IMR-90 (cell line): ENCODE results near the gene DERA.

Experiments used
- CTCF ChIP-seq: conservative IDR thresholded peaks from 2 replicates; pipeline ENCODE4 v1.5.1; 2012; ENCODE audit warnings: mild to moderate bottlenecking, low read depth, low read length, improper control_type of control experiment
- FOS ChIP-seq: fragments of 150-350 bp; IDR thresholded peaks from 2 replicates; pipeline ENCODE4 v1.6.1; 2016; ENCODE audit warnings: low read depth, low read length
- MAFK ChIP-seq: IDR thresholded peaks from 2 replicates; pipeline ENCODE4 v1.6.1; 2012; ENCODE audit warnings: low read depth, low read length, improper control_type of control experiment
- MAZ ChIP-seq: IDR thresholded peaks from 2 replicates; pipeline ENCODE4 v1.6.1; 2012; ENCODE audit warnings: low read depth, mild to moderate bottlenecking, low read length, improper control_type of control experiment, moderate library complexity, borderline replicate concordance
- MXI1 ChIP-seq: IDR thresholded peaks from 2 replicates; pipeline ENCODE4 v1.6.1; 2012; ENCODE audit warnings: low read depth, mild to moderate bottlenecking, low read length, moderate library complexity, borderline replicate concordance
- POLR2A ChIP-seq: IDR thresholded peaks from 2 replicates; pipeline ENCODE4 v1.6.1; 2012; ENCODE audit warnings: mild to moderate bottlenecking, low read depth, low read length
- RAD21 ChIP-seq: IDR thresholded peaks from 2 replicates; pipeline ENCODE4 v1.6.1; 2012; ENCODE audit warnings: low read length, improper control_type of control experiment
- RCOR1 ChIP-seq: IDR thresholded peaks from 2 replicates; pipeline ENCODE4 v1.6.1; 2012; ENCODE audit warnings: mild to moderate bottlenecking, low read length, improper control_type of control experiment; ENCODE audit not compliant: insufficient replicate concordance
- RFX5 ChIP-seq: IDR thresholded peaks from 2 replicates; pipeline ENCODE4 v1.8.0; 2012; ENCODE audit warnings: low read depth, mild to moderate bottlenecking, low read length, moderate library complexity
- SMC3 ChIP-seq: fragments of 150-350 bp; IDR thresholded peaks from 2 replicates; pipeline ENCODE4 v1.6.1; 2016; ENCODE audit warnings: low read depth, mild to moderate bottlenecking, antibody characterized with exemption, low read length, moderate library complexity

- TF ChIP-seq MAFK, result no peak
- TF ChIP-seq POLR2A, result no peak
- TF ChIP-seq CTCF, result no peak
- TF ChIP-seq RCOR1, result no peak
- no peak for TF ChIP-seq MAZ
- TF ChIP-seq MXI1, result no peak
- no peak for TF ChIP-seq FOS
- TF ChIP-seq SMC3, result no peak
- TF ChIP-seq RAD21, result no peak
- TF ChIP-seq RFX5, result no peak
These were observed 6.9 kb downstream of the DERA start for GRCh38 chr12:15918066-15918465.
